Vagina (tissue), 2 donors: ENCODE measurements around the gene KRT222. TPM values are rescaled to one million over a fixed set of nuclear protein-coding genes. Genes with fewer than 3 reads are reported as not detected.

Source experiments
- DNase-seq, 2 donors: peaks; one replicate each; pipeline ENCODE4 v3.0.0-alpha.2; 2017; ENCODE audit errors: extremely low spot score in 2 of 2
- H3K27ac ChIP-seq: fragments of 200-600 bp; sonication (generic); one replicate; pipeline ENCODE4 v1.5.1; 2019
- H3K27me3 ChIP-seq: fragments of 200-600 bp; sonication (generic); one replicate; pipeline ENCODE4 v1.5.1; 2019
- H3K36me3 ChIP-seq, 2 donors: fragments of 200-600 bp; sonication (generic); one replicate each; pipeline ENCODE4 v1.5.1; 2017 to 2019
- H3K4me1 ChIP-seq: fragments of 200-600 bp; sonication (generic); one replicate; pipeline ENCODE4 v1.5.1; 2019
- H3K4me3 ChIP-seq, 2 donors: fragments of 200-600 bp; sonication (generic); 1 replicate in 1 of 2; 2 replicates in 1 of 2; pipeline ENCODE4 v1.5.1; 2016 to 2019
- H3K9me3 ChIP-seq: fragments of 200-600 bp; sonication (generic); one replicate; pipeline ENCODE4 v1.5.1; 2019
- POLR2A ChIP-seq, 2 donors: fragments of 450-650 bp; IDR thresholded peaks; one replicate each; pipeline ENCODE4 v1.6.1; 2017; ENCODE audit warnings: antibody characterized with exemption in 2 of 2, mild to moderate bottlenecking in 2 of 2, moderate library complexity in 2 of 2
- POLR2AphosphoS5 ChIP-seq, 2 donors: sonication (generic); formaldehyde crosslinking; IDR thresholded peaks; one replicate each; pipeline ENCODE4 v1.9.0; 2017; ENCODE audit warnings: antibody characterized with exemption in 2 of 2, mild to moderate bottlenecking in 2 of 2, low read depth in 1 of 2; ENCODE audit not compliant: insufficient read depth in 1 of 2
- intact Hi-C: fragments of 100-400 bp; cut with DNase I; formaldehyde crosslinking; loops from one replicate; pipeline ENCODE4 v1.15.1; 2023
- total RNA-seq: library from RNA; depleted of rRNA; stranded (reverse); fragments of >200 nt; gene quantifications from one replicate; pipeline ENCODE4 v1.2.3, GENCODE V29; 2016
- TF ChIP-seq, protein P1 (sequence below), 3 experiments: fragments of 450-650 bp in 2 of 3; fragments of 200-600 bp in 1 of 3; sonication (generic) in 1 of 3; IDR thresholded peaks; one replicate each; pipeline ENCODE4 v1.5.1; 2017 to 2019; ENCODE audit warnings: antibody characterized with exemption in 3 of 3, mild to moderate bottlenecking in 2 of 3, moderate library complexity in 2 of 3

The KRT222 gene
- total RNA-seq, 1 donor from 2014 or later, result not detected

DNA sequence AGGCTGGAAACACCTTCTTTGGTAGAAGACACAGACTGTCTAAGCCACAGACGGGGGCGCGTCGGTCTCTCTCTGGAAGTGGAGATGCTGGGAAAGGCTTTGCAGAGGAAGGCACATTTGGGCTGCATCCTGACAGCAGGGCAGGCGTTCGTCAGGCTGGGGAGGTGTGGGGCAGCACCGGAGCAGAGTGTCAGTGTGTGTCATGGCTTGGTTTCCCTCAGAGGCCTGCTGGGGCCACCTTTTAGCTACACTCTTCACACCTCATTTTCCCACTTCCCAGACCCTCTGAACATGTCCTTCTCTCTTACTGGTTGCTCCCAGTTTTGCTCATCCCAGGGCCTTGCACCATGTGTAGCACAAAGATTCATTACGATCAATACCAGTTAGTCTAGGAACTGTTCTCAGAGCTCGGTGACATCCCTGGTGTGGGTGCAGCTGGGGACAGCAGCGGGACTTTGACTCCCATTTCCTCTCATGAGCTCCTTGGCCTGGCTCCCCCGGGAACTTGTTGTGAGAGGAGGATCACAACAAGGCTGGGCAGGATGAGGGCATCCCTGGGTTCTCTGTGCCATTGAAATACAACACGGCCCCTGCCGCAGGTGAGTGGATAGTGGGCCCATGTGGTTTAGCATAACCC, 50.4 kb downstream of the KRT222 start:
- no peaks in the 10 kb centered on the region for H3K9me3 ChIP-seq
- H3K4me3 ChIP-seq, result no peak overlapping the region
- no peaks in the 10 kb centered on the region for H3K27me3 ChIP-seq
- H3K27ac ChIP-seq, result no peak overlapping the region
- TF ChIP-seq POLR2AphosphoS5 (IDR thresholded peaks at IDR 0.05; ENCODE audit: insufficient read depth in 1 of 2, low read depth in 1 of 2) (no peak), POLR2A (IDR thresholded peaks at IDR 0.05) (no peak)
- TF ChIP-seq, protein P1, sequence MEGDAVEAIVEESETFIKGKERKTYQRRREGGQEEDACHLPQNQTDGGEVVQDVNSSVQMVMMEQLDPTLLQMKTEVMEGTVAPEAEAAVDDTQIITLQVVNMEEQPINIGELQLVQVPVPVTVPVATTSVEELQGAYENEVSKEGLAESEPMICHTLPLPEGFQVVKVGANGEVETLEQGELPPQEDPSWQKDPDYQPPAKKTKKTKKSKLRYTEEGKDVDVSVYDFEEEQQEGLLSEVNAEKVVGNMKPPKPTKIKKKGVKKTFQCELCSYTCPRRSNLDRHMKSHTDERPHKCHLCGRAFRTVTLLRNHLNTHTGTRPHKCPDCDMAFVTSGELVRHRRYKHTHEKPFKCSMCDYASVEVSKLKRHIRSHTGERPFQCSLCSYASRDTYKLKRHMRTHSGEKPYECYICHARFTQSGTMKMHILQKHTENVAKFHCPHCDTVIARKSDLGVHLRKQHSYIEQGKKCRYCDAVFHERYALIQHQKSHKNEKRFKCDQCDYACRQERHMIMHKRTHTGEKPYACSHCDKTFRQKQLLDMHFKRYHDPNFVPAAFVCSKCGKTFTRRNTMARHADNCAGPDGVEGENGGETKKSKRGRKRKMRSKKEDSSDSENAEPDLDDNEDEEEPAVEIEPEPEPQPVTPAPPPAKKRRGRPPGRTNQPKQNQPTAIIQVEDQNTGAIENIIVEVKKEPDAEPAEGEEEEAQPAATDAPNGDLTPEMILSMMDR (IDR thresholded peaks at IDR 0.05), result no peak
- DNase-seq, result no peak
- no peaks in the 10 kb centered on the region for H3K36me3 ChIP-seq
- intact Hi-C loops, result loop anchor here (10.0 kb wide), 1 partner anchor 180 kb away; the partner anchor contains the start of gene KRT28
- H3K4me1 ChIP-seq, result peaks cover 8% of the 10 kb centered on the region

DNA sequence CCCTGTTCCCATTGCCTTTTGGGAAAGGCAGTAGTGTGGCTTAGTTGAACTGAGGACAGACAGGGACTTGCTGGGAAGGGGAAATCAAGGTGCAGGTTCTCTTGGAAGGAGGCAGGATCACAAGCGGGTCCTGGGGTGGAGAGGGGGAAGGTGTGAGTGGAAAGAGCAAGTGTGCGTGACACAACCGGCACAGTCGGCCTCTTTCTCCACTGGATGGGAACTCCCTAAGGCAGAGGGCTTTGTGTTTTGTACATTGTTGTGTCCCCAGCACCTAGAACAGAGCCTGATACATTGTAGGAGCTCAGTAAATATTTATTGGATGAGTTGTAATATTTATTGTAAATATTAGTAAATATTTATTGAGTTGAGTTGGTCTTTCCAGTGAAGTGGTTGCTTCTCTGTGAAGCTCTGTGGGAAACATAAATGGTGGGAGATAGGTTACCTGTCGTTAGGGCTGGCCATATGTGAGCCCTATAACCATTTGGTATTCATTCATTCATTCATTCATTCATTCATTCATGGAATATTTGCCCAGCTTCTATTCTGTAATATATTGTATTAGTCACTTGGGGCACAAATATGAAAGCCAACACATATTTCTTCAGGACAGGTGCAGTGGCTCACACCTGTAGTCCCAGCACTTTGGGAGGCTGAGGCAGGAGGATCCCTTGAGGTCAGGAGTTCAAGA, 51.4 kb downstream of the KRT222 start:
- no peaks in the 10 kb centered on the region for H3K36me3 ChIP-seq
- DNase-seq, result no peak
- intact Hi-C loops, result loop anchor here (10.0 kb wide), 1 partner anchor 181 kb away; the partner anchor contains the start of gene KRT28
- H3K4me3 ChIP-seq, result no peak overlapping the region
- no peak overlapping the region for H3K27ac ChIP-seq
- no peaks in the 10 kb centered on the region for H3K27me3 ChIP-seq
- no peaks in the 10 kb centered on the region for H3K9me3 ChIP-seq
- no peak for TF ChIP-seq POLR2AphosphoS5 (IDR thresholded peaks at IDR 0.05; ENCODE audit: insufficient read depth in 1 of 2, low read depth in 1 of 2)
- peaks cover 8% of the 10 kb centered on the region for H3K4me1 ChIP-seq

DNA sequence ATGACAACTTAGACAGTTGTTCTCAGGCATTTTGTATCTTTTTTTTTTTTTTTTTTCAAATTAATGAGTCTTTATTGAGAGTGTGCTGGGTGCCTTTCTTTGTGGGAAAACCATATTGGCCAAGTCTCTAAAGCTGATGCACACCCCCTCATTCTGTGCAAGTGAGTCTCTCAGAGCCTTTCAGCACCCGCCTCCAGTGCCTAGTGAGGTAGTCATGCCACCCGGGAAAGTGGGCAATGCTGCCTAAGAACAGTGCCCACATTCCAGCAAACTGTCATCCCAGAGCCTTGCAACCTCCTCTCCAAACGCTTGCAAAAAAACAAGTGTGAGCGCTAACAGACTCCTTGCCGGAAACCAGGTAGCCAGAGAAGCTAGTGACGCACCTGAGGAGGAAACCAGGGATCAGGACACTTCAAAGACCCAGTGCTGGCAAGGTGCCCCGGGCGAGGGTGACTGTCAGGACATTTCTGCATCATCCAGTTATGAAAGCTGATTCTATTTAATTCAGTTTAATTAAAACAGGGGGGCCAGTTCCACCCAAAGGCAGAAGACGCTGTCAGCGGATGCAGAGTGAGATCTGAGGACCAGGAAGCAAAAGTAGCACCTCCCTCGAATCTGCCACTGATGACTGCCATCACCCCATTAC, 52.3 kb downstream of the KRT222 start:
- Histone ChIP-seq H3K9me3 (no peaks in the 10 kb centered on the region), H3K27me3 (no peaks in the 10 kb centered on the region), H3K36me3 (no peaks in the 10 kb centered on the region), H3K27ac (no peak overlapping the region), H3K4me1 (peaks cover 6% of the 10 kb centered on the region), H3K4me3 (no peak overlapping the region)
- no peak for DNase-seq
- intact Hi-C loops, result loop anchor here (10.0 kb wide), 1 partner anchor 182 kb away; the partner anchor contains the start of gene KRT28
- TF ChIP-seq POLR2A (IDR thresholded peaks at IDR 0.05) (no peak), POLR2AphosphoS5 (IDR thresholded peaks at IDR 0.05; ENCODE audit: insufficient read depth in 1 of 2, low read depth in 1 of 2) (no peak)
- TF ChIP-seq, protein P1 (IDR thresholded peaks at IDR 0.05), result no peak

DNA sequence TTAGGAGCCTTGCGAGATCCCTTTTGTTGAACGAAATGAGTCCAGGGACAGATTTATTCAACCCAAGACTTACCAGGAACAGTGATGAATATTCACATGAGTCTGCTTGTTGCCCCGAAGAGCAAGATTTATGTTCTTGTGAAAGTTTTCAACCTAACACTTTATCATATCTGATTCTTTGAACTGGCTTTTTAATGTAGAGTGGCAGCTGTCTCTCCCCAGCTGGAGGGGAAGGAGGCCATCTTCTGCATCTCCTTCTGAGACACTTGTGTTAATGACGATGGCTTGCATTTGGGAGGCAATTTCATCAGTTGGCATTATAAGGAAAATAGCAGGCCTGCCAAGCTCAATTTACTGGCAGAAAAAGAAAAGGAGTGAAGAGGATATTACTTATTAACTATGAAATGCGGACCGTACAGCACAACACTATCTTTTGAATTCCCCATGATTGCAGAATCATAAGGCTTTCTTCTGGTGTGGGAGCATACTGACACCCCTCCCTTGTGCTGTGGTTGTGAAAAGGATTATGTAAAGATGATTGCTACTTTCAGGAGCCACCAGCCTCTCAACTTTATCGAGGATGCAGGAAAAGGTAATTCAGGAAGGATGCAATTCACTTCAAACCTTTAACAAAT, 53.0 kb downstream of the KRT222 start:
- no peak for DNase-seq
- Histone ChIP-seq H3K36me3 (no peaks in the 10 kb centered on the region), H3K4me3 (no peak overlapping the region), H3K27me3 (no peaks in the 10 kb centered on the region), H3K27ac (no peak overlapping the region), H3K4me1 (peaks cover 3% of the 10 kb centered on the region), H3K9me3 (no peaks in the 10 kb centered on the region)
- intact Hi-C loops, result loop anchor here (10.0 kb wide), 1 partner anchor 183 kb away; the partner anchor contains the start of gene KRT28
- TF ChIP-seq, protein P1 (IDR thresholded peaks at IDR 0.05), result no peak
- no peak for TF ChIP-seq POLR2AphosphoS5 (IDR thresholded peaks at IDR 0.05; ENCODE audit: insufficient read depth in 1 of 2, low read depth in 1 of 2)

DNA sequence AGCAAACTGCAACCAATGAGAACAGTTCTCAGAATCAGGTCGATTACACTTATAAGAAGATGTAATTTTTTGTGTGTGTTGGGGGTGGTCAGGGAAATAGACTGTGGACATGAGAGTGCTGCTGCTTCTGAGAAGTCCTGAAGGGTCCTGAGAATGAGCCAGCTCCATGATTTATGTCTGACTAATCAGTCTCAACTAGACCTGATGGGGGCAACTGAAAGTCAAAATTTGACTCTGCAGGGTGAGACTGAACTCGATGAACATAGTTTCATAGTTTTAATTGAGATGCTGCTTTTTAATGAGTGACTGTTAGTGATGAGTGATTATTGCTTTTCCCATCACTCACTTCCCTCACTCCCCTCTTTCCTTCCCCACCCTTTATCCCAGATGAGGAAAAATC, 54.6 kb downstream of the KRT222 start:
- intact Hi-C loops, result loop anchor here (10.0 kb wide), 1 partner anchor 184 kb away; the partner anchor contains the start of gene KRT28
- Histone ChIP-seq H3K9me3 (no peaks in the 10 kb centered on the region), H3K27ac (no peak overlapping the region), H3K4me1 (peaks cover 5% of the 10 kb centered on the region), H3K27me3 (no peaks in the 10 kb centered on the region), H3K36me3 (no peaks in the 10 kb centered on the region), H3K4me3 (no peak overlapping the region)
- no peak for TF ChIP-seq POLR2AphosphoS5 (IDR thresholded peaks at IDR 0.05; ENCODE audit: insufficient read depth in 1 of 2, low read depth in 1 of 2)
- no peak for TF ChIP-seq POLR2A (IDR thresholded peaks at IDR 0.05)
- TF ChIP-seq, protein P1 (IDR thresholded peaks at IDR 0.05), result no peak
- no peak for DNase-seq
